ENCODE measurements around the gene C22orf42. TPM values are rescaled to one million over a fixed set of nuclear protein-coding genes. Genes with fewer than 3 reads are reported as not detected.

The C22orf42 gene
- total RNA-seq, 1 experiment from 2014 or later, result not detected

DNA sequence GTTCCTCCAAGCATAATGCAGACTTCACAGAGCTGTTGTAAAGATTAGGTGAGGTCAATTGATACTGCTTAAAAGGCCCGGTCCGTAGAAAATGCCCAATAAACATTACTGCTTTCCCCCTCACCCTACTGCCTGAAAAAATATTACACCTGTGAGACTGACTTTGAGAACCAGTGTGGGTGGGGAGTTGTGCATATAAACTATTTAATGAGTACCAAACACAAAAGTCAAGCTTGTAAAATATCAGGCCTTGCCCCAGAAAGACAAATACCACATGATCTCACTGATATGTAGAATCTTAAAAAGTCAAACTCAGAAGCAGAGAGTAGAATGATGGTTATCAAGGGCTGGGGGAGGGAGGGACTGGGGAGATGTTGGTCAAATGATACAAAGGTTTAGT lies 46.7 kb downstream of the C22orf42 start:
- no peaks in the 10 kb centered on the region for H3K9me3 ChIP-seq (ENCODE audit: control insufficient read depth, low read depth, low read length)
- Mint-ChIP-seq H3K27me3 (ENCODE audit: low read depth) (peaks cover 83% of the 10 kb centered on the region), H3K4me1 (no peaks in the 10 kb centered on the region), H3K36me3 (ENCODE audit: insufficient read depth in 1 of 3, low read depth in 3 of 3) (no peaks in the 10 kb centered on the region), H3K27ac (no peak overlapping the region), H3K9me3 (no peaks in the 10 kb centered on the region), H3K4me3 (no peak overlapping the region)
- no peak overlapping the region for H2BK20ac ChIP-seq (ENCODE audit: low read depth, low read length, poor library complexity, severe bottlenecking)
- no peak overlapping the region for H2AFZ ChIP-seq (ENCODE audit: low read length)
- no peaks in the 10 kb centered on the region for H3K4me1 ChIP-seq (ENCODE audit: insufficient read depth, low read length)
- H4K8ac ChIP-seq (replicated peaks; ENCODE audit: insufficient read length, low read depth, low read length), result no peak overlapping the region
- no peak overlapping the region for H3K4me2 ChIP-seq (ENCODE audit: insufficient read depth, insufficient read length, low read length)
- no peaks in the 10 kb centered on the region for H3K23me2 ChIP-seq (ENCODE audit: insufficient read length, low read depth, low read length, poor library complexity, severe bottlenecking)
- no peak overlapping the region for H3K14ac ChIP-seq (ENCODE audit: insufficient read depth, low read length)
- H4K5ac ChIP-seq (ENCODE audit: insufficient read length, low read depth, low read length), result no peak overlapping the region
- no peak overlapping the region for H3T11ph ChIP-seq (ENCODE audit: low read length)
- no peaks in the 10 kb centered on the region for H3K79me1 ChIP-seq (ENCODE audit: insufficient read depth, low read depth, low read length, poor library complexity, severe bottlenecking)
- H4K20me1 ChIP-seq (ENCODE audit: control insufficient read depth, insufficient read depth, insufficient read length), result no peaks in the 10 kb centered on the region
- H3K4ac ChIP-seq (ENCODE audit: low read depth, low read length), result no peak overlapping the region
- H2AK5ac ChIP-seq (ENCODE audit: insufficient read length, low read length), result no peak overlapping the region
- H3K56ac ChIP-seq (ENCODE audit: insufficient read length, low read depth, low read length), result no peak overlapping the region
- TF ChIP-seq, protein P1, sequence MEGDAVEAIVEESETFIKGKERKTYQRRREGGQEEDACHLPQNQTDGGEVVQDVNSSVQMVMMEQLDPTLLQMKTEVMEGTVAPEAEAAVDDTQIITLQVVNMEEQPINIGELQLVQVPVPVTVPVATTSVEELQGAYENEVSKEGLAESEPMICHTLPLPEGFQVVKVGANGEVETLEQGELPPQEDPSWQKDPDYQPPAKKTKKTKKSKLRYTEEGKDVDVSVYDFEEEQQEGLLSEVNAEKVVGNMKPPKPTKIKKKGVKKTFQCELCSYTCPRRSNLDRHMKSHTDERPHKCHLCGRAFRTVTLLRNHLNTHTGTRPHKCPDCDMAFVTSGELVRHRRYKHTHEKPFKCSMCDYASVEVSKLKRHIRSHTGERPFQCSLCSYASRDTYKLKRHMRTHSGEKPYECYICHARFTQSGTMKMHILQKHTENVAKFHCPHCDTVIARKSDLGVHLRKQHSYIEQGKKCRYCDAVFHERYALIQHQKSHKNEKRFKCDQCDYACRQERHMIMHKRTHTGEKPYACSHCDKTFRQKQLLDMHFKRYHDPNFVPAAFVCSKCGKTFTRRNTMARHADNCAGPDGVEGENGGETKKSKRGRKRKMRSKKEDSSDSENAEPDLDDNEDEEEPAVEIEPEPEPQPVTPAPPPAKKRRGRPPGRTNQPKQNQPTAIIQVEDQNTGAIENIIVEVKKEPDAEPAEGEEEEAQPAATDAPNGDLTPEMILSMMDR (conservative IDR thresholded peaks at IDR 0.05), result no peak
- H2BK15ac ChIP-seq (ENCODE audit: low read depth, low read length), result no peak overlapping the region
- H3K9ac ChIP-seq (ENCODE audit: extremely low read depth, insufficient read length, low read length), result no peak overlapping the region
- H2BK12ac ChIP-seq (ENCODE audit: insufficient read length, low read depth, low read length), result no peak overlapping the region
- WGBS (ENCODE audit: extremely low coverage, insufficient read length, low lambda C conversion rate), result no CpG with 5 or more reads among the region's 2 CpGs
- no peak for DNase-seq
- no peak overlapping the region for H4K91ac ChIP-seq (ENCODE audit: insufficient read length, low read depth, low read length)
- H3K18ac ChIP-seq (ENCODE audit: insufficient read length, low read depth, low read length), result no peak overlapping the region
- H3K27ac ChIP-seq (ENCODE audit: insufficient read length, low read depth, low read length), result no peak overlapping the region
- no peaks in the 10 kb centered on the region for H3K79me2 ChIP-seq (ENCODE audit: insufficient read depth, low read length)
- H2BK5ac ChIP-seq (ENCODE audit: insufficient read length, low read length), result no peak overlapping the region
- no peaks in the 10 kb centered on the region for H3K27me3 ChIP-seq (ENCODE audit: insufficient read depth, low read length)
- no peak overlapping the region for H2BK120ac ChIP-seq (ENCODE audit: low read depth, low read length, poor library complexity, severe bottlenecking)
- H3K23ac ChIP-seq (ENCODE audit: insufficient read length, low read depth, low read length), result no peak overlapping the region

All from H9 (cell line).